ENCODE results near the gene EP400.

EP400 gene

GRCh38 chr12:131918311-131919050 lies 31.3 kb upstream of the EP400 start:
- no peak overlapping the region for H3K27ac ChIP-seq
- CTCF ChIA-PET, result no interaction called here
- POLR2A ChIA-PET (ENCODE audit: low non-redundant PET), result no interaction called here
- no peak for TF ChIP-seq CTCF (conservative IDR thresholded peaks at IDR 0.05; ENCODE audit: low read depth)
- DNase-seq (ENCODE audit: low spot score), result no peak

DNA sequence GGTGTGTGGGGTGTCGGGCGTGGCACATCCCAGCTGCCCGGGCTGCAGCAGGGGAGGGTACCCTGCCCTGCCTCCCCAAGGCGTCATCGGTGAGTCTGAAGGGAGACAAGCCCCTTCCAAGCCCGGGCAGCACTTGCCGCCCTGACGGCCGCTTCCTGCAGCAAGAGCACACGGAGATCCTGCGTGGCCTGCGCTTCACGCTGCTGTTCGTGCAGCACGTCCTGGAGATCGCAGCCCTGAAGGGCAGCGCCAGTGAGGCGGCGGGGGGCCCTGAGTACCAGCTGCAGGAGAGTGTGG lies 30.7 kb upstream of the EP400 start:
- ChIA-PET POLR2A (ENCODE audit: low non-redundant PET) (no interaction called here), CTCF (no interaction called here)
- H3K27ac ChIP-seq, result peak overlapping the region; percentile 7; the same call in 1 of the 2 replicates
- no peak for DNase-seq (ENCODE audit: low spot score)
- no peak for TF ChIP-seq CTCF (conservative IDR thresholded peaks at IDR 0.05; ENCODE audit: low read depth)

DNA sequence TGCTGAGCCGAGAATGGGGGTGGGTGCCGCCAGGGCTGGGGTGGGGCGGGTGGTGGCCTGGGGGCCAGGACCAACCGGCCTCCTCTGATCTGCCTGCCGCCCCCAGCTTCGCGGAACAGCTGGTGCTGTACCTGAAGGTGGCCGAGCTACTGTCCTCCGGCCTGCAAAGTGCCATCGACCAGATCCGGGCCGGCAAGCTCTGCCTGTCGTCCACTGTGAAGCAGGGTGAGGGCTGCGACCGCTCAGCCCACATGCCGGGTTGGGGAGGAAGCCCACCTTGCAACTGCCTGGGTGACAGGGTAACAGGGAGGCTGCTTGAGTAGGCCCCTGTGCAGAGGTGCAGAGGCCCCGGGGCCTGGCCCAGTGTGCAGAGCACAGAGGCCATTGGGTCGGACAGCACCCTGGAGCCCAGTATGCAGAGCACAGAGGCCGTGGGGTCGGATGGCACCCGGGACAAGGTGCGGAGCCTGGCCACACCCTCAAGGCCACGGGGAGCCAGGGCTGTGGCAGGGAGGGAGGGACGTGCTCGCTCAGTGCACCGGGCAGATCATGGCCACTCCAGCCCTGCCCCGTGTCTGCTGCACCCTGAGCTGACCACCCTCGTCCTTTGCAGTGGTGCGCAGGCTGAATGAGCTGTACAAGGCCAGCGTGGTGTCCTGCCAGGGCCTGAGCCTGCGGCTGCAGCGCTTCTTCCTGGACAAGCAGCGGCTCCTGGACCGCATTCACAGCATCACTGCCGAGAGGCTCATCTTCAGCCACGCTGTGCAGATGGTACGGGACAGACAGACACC lies 30.2 kb upstream of the EP400 start:
- peak overlapping the region; percentile 7; the same call in 1 of the 2 replicates for H3K27ac ChIP-seq
- ChIA-PET POLR2A (ENCODE audit: low non-redundant PET) (no interaction called here), CTCF (no interaction called here)
- DNase-seq (ENCODE audit: low spot score), result no peak
- TF ChIP-seq CTCF (conservative IDR thresholded peaks at IDR 0.05; ENCODE audit: low read depth), result no peak

DNA sequence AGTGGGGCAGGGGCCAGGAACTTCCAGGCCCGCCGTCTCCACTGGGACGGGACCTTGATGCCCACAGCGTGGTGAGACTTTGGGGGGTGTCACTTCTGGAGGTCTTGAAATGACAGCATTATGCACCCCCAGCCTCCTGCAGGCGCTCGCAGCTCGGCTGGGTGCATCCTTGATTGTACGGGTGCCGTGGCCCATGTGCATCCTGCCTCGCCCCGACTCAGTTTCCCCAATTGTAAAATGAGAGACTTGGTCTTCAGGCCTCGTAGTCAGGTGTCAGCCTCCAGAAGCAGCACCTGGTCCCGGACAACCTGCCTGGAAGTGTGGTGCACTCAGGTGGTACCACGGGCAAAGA lies 29.6 kb upstream of the EP400 start:
- no peak for DNase-seq (ENCODE audit: low spot score)
- peak overlapping the region; percentile 7; the same call in 1 of the 2 replicates for H3K27ac ChIP-seq
- ChIA-PET POLR2A (ENCODE audit: low non-redundant PET) (no interaction called here), CTCF (no interaction called here)
- TF ChIP-seq CTCF (conservative IDR thresholded peaks at IDR 0.05; ENCODE audit: low read depth), result no peak

DNA sequence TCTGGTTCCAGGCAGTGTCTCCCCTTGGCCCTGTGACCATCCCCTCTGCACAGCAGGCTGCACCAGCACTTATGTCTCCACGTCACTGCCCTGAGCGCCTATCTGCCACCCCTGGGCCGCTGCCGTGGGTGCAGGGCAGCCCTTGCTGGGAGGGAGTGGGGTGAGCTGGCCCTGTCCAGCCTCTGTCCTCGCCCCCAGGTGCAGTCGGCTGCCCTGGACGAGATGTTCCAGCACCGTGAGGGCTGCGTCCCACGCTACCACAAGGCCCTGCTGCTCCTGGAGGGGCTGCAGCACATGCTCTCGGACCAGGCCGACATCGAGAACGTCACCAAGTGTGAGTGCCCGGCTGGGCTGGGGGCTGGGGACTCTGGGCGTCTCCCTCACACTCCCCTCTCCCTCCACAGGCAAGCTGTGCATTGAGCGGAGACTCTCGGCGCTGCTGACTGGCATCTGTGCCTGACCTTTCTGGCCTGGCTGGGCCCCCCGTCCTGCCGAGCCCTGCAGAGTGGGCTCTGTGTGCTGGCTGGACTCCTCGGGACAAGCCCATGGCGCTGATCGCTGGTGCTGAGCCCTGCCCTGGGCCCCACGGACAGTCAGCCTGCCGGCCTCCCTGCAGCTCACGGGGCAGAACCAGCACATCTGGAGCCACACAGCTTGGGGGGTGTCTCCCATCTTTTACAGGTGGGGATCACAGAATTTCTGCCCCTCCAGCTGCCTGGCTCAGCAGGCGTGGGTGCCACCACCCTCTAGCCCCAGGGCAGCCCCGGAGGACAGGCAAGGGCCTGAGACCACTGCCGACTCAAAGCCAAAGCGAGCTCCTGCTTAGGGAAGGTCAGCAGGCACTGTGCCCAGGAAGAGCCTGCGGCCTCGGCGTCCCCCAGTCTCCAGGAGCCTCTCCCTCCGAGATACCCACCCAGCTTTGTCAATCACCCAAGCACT lies 28.6 kb upstream of the EP400 start:
- no peak for DNase-seq (ENCODE audit: low spot score)
- ChIA-PET POLR2A (ENCODE audit: low non-redundant PET) (interaction anchor here (0.6 kb wide), 1 partner anchor 26 kb away, joined by 5 read pairs; no protein-coding TSS in a partner anchor), CTCF (interaction anchor here (0.7 kb wide), 1 partner anchor 84 kb away, joined by 3 read pairs; no protein-coding TSS in a partner anchor)
- H3K27ac ChIP-seq, result peak overlapping the region; percentile 48
- TF ChIP-seq CTCF (conservative IDR thresholded peaks at IDR 0.05; ENCODE audit: low read depth), result no peak

All from RWPE1 (cell line).